ENCODE data around the gene INPP4B. TPM values are rescaled to one million over a fixed set of nuclear protein-coding genes. Genes with fewer than 3 reads are reported as not detected.

The INPP4B gene
- total and polyA plus RNA-seq, 7 donors: 1.5 to 16.8 (median 9.5) TPM

GRCh38 chr4:141977433-141977832, 868.7 kb downstream of the INPP4B start:
- intact Hi-C loops (cut with DNase I): no loop called here
- no peak for DNase-seq
- Histone ChIP-seq H3K4me3 (no peak overlapping the region), H3K27ac (no peak overlapping the region), H3K36me3 (ENCODE audit: insufficient read depth in 1 of 2, low read depth in 1 of 2) (no peaks in the 10 kb centered on the region), H3K27me3 (ENCODE audit: insufficient read depth in 3 of 3, low read length in 2 of 3) (no peaks in the 10 kb centered on the region), H3K9me3 (no peaks in the 10 kb centered on the region), H3K4me1 (no peaks in the 10 kb centered on the region)
- WGBS, 3 donors: 65 to 81% (median 67%) methylated on average over 3 of the region's 3 CpGs
- ATAC-seq: no peak
- TF ChIP-seq, protein P1, sequence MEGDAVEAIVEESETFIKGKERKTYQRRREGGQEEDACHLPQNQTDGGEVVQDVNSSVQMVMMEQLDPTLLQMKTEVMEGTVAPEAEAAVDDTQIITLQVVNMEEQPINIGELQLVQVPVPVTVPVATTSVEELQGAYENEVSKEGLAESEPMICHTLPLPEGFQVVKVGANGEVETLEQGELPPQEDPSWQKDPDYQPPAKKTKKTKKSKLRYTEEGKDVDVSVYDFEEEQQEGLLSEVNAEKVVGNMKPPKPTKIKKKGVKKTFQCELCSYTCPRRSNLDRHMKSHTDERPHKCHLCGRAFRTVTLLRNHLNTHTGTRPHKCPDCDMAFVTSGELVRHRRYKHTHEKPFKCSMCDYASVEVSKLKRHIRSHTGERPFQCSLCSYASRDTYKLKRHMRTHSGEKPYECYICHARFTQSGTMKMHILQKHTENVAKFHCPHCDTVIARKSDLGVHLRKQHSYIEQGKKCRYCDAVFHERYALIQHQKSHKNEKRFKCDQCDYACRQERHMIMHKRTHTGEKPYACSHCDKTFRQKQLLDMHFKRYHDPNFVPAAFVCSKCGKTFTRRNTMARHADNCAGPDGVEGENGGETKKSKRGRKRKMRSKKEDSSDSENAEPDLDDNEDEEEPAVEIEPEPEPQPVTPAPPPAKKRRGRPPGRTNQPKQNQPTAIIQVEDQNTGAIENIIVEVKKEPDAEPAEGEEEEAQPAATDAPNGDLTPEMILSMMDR (IDR thresholded peaks at IDR 0.05): no peak

Data from psoas muscle (tissue), 8 donors.